Measurements from ENCODE around the gene RFPL2.
"Not testable (repeated sequence)": the region's sequence is repeated elsewhere in the genome, so short reads cannot be mapped to it uniquely, and the experiment has no call there.

DNA sequence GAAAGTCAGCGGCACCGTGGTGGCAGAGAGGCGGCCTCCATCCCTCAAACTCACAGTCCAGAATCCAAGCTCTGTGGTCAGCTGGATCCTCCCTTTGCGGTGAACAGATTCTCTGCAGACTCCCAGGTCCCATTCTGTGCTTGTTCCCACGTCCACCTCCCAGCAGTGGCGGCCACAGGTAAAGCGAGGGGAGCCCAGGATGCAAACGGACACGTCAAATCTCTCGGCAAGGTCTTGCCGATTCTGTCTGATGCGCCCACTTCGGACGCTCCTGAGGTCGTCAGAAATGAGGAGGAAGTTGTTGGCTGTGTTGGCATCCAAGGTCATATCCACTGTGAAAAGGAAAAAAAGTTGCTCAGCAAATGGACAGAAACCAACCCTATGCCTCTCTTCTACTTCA is 13.9 kb downstream of the RFPL2 start:
- TF ChIP-seq, protein P1, sequence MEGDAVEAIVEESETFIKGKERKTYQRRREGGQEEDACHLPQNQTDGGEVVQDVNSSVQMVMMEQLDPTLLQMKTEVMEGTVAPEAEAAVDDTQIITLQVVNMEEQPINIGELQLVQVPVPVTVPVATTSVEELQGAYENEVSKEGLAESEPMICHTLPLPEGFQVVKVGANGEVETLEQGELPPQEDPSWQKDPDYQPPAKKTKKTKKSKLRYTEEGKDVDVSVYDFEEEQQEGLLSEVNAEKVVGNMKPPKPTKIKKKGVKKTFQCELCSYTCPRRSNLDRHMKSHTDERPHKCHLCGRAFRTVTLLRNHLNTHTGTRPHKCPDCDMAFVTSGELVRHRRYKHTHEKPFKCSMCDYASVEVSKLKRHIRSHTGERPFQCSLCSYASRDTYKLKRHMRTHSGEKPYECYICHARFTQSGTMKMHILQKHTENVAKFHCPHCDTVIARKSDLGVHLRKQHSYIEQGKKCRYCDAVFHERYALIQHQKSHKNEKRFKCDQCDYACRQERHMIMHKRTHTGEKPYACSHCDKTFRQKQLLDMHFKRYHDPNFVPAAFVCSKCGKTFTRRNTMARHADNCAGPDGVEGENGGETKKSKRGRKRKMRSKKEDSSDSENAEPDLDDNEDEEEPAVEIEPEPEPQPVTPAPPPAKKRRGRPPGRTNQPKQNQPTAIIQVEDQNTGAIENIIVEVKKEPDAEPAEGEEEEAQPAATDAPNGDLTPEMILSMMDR (IDR thresholded peaks at IDR 0.05; ENCODE audit: borderline replicate concordance, extremely low read depth, low read length, poor library complexity, severe bottlenecking) = not testable (repeated sequence)
- TF ChIP-seq EZH2 (IDR thresholded peaks at IDR 0.05; ENCODE audit: borderline replicate concordance, low read depth, low read length, severe bottlenecking) = not testable (repeated sequence)

Measured in DND-41 (cell line).